ENCODE results near the gene CYS1.

DNA sequence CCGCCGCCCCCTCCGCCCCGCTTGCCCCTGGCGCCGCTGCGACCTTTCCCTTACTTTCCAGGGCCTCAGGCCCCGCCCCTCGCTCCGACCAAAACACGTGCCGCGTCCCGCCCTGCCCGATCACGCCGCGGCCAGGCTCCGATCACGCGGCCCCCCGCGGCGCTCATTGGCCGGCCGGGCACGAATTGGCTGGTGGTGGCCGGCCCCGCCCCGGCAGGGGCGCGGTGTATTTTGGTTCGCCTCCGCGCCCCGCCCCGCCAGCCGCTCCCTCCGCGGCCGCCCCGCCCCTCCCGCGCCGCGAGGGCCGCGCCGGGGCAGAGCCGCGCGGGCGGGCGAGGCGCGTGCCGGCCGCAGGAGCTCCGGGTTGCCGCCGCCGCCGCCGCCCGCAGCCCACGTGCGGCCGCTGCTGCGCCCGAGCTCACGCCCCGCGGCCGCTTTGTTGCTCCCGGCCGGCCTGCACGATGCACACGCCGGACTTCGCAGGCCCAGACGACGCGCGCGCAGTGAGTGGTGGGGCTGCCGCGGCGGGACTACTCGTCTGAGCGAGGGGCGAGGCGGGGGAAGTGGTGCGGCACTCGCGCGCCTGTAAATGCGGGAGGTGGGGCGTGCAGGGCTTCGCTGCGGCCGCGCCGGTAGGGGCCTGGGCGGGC lies 36.8 kb downstream of the CYS1 start, which contains the start of gene KLF11:
- TF ChIP-seq ZNF274 (IDR thresholded peaks at IDR 0.05; ENCODE audit: low read depth, low read length) (no peak), YY1 (IDR thresholded peaks at IDR 0.05; ENCODE audit: insufficient read depth, insufficient read length) (no peak), SUZ12 (IDR thresholded peaks at IDR 0.05; ENCODE audit: extremely low read depth, insufficient read depth, insufficient read length) (no peak)

Data from NT2/D1 (cell line).